ENCODE measurements around the gene CDC42.

DNA sequence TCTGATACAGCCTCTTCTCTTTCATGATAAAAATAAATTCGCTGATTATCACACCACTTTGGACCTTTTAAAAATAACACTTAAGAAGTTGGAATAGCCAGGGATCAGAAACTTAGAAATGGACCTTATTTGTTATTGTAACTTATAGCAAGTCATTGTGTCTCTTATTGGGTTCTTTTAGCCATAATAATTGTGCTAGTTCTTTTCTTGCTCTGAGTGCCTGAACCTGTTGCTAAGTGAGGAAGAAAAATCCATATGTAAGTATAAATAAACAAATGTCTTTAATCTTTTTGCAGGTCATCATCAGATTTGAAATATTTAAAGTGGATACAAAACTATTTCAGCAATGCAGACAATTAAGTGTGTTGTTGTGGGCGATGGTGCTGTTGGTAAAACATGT is 25.6 kb downstream of the CDC42 start:
- TF ChIP-seq POLR2A (IDR thresholded peaks at IDR 0.05; ENCODE audit: low read length) (no peak), GATA1 (IDR thresholded peaks at IDR 0.05; ENCODE audit: low read depth, low read length) (no peak)

All from erythroblast (primary cell).